Thyroid gland (tissue), 4 donors: Measurements from ENCODE around the gene CREB5.

Source experiments
- POLR2A ChIP-seq, 2 donors: fragments of 450-650 bp; IDR thresholded peaks; one replicate each; pipeline ENCODE4 v1.6.1; 2017; ENCODE audit warnings: antibody characterized with exemption in 2 of 2, mild to moderate bottlenecking in 2 of 2, moderate library complexity in 1 of 2
- TF ChIP-seq, protein P1 (sequence below), 6 experiments: fragments of 200-600 bp in 3 of 6; fragments of 450-650 bp in 3 of 6; sonication (generic) in 3 of 6; IDR thresholded peaks; one replicate each; pipeline ENCODE4 v1.5.1; 2016 to 2019; ENCODE audit warnings: antibody characterized with exemption in 6 of 6, mild to moderate bottlenecking in 2 of 6, inconsistent platforms in 1 of 6, moderate library complexity in 1 of 6

DNA sequence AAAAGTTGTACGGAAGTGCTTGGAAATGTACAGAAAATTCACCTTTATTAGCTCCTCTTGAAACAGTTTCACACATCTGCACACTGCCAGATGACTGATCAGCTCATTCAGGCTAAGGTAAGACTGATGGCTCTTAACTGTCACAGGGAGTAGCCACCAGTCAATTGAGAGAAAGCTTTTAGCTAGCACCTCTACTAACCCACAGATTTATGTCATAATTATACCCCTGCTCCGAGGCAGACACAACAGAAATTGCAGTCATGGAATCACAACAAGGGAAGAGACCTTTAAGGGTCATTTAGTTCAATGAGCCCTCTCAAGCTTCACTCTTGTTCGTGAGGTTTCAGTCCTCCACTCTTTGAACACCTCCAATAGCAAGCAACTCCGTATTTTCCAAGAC, 310.4 kb downstream of the CREB5 start:
- TF ChIP-seq POLR2A (IDR thresholded peaks at IDR 0.05) = no peak
- TF ChIP-seq, protein P1, sequence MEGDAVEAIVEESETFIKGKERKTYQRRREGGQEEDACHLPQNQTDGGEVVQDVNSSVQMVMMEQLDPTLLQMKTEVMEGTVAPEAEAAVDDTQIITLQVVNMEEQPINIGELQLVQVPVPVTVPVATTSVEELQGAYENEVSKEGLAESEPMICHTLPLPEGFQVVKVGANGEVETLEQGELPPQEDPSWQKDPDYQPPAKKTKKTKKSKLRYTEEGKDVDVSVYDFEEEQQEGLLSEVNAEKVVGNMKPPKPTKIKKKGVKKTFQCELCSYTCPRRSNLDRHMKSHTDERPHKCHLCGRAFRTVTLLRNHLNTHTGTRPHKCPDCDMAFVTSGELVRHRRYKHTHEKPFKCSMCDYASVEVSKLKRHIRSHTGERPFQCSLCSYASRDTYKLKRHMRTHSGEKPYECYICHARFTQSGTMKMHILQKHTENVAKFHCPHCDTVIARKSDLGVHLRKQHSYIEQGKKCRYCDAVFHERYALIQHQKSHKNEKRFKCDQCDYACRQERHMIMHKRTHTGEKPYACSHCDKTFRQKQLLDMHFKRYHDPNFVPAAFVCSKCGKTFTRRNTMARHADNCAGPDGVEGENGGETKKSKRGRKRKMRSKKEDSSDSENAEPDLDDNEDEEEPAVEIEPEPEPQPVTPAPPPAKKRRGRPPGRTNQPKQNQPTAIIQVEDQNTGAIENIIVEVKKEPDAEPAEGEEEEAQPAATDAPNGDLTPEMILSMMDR (IDR thresholded peaks at IDR 0.05) = no peak
